Brain pericyte (primary cell): ENCODE data around the gene FIGN.

Experiments used
- DNase-seq: peaks from one replicate; pipeline ENCODE4 v3.0.0-alpha.2; 2012; ENCODE audit warnings: low read depth, low spot score

FIGN gene

DNA sequence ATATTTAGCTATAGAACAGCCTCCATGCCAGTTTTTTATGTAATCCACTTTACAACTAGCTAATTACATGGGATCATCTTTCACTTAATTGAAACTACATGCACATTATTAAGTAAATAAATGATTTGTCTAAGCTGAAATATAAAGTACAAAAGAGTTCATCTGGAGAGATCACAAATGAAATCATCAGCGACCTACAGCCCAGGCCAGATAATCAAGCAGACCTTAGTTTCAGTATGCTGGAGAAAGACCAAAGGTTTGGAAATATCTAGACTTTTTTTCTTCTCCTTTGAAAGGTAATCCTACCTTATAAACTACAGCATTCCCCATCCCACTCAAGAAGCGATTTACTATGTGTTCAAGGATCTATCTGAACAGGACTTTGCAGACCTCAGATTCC lies 26.5 kb downstream of the FIGN start:
- no peak for DNase-seq

DNA sequence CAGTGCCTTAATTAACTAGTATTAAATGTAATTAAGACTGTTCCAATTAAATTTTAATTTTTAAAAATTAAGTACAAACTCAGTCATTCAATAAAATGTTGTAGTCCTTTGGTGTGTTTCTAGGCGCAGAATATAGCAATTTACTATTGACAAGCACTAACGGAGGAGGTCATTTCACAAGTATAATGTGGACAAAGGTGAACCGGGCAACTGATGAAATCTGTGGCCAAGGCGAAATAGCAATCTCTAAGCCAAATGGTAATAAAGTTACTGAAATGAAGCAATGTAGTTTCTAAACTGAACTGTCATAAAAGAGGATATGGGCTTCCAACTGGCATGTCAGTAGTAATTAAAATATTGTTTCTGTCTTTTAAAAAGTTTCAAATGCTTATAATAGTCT lies 27.5 kb downstream of the FIGN start:
- no peak for DNase-seq

DNA sequence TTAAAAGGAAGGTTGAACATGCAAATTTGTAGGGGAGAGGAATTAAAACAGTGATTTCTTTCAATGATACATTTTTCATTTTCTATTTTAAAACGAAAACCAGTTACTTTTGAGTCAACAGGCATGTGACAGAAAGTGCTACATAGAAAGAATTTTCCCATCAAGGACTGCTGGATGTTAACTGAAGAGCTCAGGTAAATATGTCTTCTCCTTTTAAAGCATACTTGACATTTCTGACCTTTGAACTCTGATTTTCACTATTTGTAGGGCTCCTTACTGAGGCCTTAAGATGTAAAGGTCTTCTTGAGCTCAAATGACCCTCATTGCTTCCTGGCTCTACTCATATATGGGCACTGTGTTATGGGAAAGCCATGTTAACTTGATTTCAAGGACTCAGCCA lies 32.4 kb downstream of the FIGN start:
- no peak for DNase-seq

DNA sequence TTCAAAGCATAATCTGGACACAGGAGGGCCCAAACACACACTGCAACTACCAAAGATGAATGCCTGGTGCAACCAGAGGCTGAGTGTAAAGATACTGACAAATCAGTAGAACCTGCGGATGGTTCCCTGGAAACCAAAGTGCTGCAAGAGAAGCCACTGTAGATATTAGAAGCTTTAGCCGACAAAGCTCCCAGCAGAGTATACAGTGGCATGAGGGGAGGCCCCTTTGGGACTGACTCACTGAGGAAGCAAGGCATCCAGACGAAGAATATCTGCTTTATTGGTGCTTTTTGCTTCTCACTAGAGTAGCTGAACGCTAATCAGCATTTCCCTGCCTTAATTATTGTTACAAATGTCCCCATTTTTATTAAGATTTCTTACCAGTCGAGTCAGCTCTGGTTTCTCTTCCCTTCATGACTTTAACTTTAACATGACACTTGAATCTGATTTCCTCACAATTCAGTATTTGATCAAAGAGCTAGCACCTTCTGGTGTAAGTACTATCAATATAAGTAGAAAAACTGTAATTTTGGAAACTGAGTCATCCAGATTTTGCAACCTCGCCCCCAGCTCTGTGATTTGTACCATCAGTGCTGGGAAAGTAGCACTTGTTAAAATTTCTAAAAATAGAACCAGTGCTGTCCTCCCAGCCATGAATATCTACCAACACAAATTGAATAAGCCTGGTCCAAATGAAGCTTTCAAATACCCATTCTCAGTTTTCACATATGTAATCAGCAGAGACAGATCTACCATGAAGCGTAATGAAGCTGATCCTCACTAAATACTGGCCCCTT lies 34.2 kb downstream of the FIGN start:
- DNase-seq: no peak

DNA sequence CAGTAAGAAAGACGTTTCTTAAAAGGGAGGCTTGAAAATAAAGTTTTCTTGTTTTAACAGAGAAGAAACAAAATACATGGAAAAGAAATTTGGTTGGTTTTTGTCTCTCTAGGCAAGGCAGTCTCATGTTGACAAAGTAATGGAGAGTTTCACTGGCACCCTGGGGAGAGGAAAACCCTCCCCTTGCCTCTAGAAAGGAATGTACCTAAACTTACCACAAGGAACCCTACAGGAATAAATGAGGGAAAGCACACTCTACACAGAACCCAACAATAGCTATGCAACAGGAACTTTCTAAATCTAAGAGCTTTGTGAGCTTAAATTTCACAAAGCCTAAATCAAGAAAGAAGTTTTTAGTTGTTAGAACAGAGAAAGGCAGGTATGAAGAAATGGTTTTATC lies 37.0 kb downstream of the FIGN start:
- DNase-seq: no peak

DNA sequence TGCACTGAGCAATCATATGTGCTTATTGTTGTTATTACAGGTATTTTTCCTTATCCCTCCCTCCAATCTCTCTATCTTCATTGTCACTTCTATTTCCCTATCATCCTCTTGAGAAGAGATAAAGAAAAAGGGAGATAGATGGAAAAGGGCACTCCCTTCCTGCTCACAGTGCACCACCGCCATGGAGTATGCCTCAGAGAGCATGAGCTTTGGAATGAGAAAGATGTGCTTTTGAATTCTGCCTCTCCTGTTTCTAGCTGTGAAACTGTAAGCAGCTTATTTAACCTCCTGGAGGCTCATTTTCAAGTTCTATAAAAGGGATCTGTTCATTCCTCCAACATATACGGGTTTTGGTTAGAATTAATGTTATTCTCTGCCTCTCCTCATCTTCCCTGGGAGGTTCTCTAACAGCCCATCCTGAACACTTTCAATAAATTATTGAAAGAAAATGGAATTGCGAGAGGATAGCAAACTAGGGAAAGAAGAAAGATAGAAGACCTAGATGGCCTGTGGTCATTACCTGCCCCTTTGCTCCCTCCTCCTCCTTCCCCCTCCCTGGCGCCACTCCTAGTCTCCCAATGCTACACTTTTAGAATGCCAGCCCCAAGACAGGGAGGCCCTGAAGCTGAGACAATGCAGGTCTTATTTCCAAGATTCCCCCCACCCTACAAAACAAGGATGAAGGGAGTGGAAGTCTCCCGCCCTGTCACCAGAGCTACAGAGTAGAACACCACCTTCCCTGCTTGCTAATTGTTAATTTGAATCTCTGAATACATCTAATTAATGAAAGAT lies 37.8 kb downstream of the FIGN start:
- no peak for DNase-seq

DNA sequence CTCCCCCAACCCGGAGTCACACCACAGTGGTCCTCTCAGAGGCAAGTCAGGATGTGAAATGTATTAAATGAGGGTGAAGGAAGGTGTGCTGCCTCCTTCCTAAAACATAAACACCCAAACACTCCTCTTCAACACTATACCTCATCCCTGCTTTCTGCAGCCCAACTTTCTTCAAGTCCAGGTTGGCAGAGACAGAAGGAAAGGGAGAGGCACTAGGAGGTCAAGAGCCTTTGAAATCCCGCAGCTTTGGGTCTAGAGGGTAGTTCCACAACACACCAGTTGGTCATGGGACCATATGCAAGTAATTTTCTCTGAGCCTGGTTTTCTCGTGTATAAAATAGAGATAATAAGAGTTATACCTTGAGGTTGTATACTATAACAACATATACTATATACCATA lies 38.4 kb downstream of the FIGN start:
- DNase-seq: no peak

DNA sequence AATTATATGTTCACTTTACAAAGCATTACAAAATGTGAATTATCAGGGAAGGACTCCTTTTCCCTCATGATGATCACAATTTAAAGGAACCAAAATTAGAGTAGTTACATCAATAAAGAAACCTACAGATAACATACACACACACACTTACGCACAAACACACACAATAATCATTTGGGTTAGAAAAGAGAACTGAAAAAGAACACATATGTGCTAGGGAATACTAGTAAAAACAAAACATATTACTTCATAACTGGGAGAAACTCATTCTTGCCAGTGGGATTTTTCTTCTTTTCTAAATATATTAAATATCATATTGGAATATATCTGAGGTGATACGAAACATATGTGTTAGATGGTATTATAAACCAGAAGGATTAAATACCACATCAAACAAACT lies 42.3 kb downstream of the FIGN start:
- no peak for DNase-seq

DNA sequence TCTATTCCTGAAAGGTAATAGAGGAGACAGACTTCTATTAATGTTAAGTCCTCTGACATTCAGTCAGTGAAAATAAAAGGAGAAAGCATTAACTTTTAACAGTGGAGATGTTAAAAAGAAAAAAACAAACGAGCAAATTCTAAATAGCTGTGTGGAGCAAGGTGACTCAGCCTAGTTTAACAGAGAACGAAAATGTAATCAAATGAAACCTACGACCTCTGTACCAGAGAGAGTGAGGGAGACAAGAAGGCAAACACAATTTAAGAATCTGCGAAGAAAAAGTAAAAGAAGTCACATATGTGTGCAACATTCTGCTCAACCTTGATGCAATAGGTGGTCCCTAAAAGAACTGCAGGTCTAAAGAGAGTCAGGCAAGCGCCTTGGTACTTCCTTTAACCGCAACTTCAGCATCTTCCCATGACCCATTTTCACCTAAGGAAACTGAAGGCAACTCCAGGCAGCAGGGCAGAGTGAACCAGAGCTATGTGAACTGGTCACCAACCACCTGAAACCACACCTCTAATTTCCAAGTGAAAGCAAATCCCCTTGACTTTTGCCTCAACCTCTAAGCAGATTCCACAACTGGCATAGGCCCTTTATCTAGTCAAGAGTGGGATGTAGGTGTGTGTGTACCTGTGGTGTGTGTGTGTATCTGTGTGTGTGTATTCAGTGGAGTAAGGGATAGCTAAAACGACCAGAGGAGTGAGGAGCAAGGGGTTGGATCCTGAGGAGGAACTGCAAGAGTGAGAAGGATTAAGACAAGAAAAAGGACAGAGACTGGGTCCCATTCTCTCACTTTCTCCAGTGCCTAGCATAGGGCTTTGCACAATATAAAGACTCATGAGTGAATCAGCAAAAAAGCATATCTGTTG lies 43.0 kb downstream of the FIGN start:
- no peak for DNase-seq

DNA sequence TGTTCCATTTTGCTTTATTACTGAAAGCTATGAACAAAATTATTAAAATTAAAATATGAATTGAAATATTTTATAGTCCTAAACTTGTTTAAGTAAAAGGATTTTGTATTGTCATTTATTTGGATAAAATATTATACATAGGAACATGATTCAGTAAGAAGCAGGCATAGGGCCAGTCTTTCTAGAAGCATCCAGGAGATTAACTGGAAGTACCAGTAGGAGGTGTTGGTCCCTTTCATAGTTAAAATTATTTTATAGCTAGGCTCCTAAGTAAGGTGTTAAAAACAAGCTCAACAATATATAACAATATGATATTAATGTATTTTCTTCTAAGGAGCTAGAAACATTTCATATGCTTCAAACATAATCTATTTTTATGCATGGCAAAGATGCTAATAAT lies 43.7 kb downstream of the FIGN start:
- no peak for DNase-seq

DNA sequence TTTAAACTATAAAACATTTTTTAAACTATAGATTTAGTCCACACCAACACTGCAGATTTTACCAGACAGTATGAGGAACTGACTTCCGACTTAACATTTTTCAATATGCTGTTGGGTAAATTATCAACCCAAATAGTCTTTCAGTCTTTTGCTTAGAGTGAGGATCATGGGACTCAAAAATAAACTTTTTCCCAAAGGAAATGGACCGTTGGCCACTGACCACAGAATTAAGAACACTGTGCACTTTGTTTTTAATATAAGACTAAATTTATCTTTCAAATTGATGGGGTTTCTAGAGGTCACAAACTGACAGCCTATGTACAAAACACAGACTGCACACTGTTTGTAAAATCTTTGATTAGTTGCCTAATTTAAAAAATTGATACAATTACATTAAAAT lies 44.9 kb downstream of the FIGN start:
- no peak for DNase-seq

DNA sequence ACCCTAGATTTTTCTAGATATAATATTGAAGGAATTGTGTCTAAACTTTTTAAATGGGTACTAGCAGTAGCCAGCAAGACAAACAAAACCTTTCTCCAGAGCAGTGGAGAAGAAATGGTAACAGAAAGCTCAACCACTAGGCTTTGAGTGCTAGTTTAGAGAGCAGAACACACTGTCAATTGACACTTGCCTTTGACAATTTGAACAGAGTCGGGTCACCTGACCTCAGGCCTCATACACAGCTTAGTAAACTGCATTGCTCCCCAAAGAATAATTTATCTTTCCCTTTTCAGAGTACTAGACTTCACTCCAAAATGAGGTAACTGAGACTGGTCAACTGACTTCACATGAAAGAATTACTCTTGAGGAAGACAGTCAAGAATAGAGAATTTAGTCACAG lies 48.6 kb downstream of the FIGN start:
- no peak for DNase-seq

DNA sequence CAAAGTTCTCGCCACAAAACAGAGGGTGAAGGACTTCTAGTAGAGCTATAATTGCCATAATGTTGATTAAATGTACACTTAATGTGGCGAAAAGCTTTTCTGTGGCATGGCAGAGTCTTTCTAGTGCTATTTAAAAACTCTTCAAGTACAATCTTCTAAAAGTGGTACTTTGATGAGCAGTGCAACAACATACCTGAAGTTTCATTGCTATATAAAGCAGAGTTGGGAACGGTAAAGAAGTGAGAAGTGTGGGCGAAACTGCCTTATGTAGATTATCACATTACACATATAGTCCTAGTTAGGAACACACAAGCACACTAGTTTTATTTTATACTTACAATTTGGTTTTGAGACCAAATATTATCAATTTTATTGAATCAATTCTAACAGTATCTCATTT lies 49.5 kb downstream of the FIGN start:
- DNase-seq: no peak

DNA sequence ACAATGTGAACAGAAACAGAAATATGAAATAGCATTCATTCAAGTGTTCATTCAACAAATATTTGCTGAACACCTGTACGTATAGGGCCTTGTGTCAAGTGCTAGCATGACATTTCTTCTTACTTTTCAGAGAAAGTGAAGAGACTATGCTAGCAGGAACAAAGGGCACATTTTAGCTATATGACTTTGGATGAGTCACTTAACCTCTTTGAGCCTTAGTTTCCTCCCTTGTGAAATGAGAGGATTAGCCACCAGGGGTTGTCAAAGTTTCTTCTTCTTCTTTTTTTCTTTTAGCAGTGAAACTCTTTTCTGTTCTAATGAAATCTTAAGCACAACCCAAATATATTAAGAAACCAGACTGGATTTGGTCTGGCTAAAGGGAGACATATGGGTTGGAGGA lies 53.1 kb downstream of the FIGN start:
- DNase-seq: no peak

DNA sequence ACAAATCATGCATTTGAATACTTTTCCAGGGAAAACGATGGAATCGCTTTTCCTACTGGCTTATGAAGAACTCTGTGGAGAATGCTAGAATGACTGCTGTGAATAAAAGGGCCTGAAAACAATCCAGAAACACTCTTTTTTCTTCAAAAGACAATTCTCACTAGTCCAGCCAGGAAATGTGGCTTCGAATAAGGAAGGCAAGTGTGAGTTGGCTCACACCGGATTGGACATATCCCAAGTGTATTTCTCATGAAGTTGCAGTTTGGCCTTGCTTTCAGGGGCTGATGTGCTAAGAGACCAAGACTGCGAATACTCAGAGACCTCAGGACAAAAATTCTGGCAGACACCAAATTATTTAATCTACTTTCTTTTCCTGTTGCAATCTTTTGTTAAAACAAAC lies 54.1 kb downstream of the FIGN start:
- DNase-seq: no peak

DNA sequence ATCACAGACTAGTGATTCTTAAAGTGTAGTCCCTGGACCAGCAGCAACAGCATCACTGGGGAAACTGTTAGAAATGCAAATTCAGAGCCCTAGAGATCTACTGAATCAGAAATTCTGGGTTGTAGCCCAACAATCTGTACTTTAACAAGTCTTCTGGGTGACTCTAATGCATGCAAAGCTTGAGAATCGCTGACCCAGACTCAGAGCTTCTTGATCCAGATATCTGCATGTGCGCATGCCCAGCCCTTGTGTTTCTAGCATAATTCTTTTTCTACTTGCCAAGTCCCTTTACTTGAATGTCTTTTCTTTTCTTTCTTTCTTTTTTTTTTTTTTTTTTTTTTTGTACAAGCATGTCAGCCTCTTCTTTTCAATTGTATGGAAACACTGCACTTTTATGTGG lies 60.4 kb downstream of the FIGN start:
- DNase-seq: no peak

DNA sequence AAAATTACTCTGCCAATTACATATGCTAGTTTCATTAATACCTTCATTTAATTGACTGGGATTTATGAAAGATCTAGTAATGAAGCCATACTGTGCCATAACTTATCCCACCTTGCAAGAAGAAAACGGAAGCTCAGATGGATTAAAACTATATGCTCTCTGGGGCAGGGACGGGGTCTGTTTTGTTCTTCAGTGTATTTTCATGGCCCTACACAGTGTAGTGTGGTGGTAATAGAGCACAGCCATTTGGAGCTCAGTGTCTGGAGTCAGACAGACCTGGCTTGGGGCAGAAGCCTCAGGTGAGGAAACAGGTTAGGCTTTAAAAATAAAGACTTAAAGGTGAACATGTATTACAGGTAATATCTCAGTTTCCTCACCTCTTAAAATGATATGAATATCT lies 62.3 kb downstream of the FIGN start:
- no peak for DNase-seq

DNA sequence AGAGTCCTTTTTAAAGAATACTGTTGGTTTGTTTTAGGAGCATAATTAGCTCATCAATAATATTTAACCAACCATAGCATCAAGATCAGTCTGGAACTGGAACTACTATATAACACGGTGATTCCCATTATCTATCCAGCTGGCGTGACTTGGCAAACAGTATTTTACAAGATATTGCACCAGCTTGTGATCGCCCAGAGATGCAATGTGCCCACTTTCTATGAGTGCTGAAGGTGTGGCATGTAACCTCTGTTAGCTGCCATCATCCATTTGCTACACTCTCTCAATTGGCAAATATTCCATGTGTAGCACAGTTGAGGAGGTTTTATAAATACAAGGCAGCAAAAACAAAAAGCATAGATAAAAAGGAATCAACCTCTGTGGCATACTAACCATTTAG lies 64.9 kb downstream of the FIGN start:
- DNase-seq: no peak

DNA sequence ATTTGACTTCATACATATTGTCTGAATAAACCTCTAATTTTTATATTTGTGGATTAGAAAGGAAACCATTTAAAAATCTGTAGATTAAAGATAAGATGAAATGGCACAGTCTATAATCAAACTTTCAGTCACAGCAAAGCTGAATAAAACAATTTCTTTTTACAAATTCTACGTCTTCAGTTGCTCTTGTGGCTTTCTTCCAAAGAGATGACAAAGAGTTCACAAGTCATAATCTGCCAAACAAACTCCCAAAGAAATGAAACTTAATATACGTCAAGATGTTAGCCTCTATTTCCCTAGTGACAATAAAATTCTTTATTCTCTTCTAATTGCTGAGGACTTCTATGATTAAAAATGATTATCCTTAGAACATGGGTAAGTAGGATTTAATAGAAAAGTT lies 66.3 kb downstream of the FIGN start:
- DNase-seq: no peak

DNA sequence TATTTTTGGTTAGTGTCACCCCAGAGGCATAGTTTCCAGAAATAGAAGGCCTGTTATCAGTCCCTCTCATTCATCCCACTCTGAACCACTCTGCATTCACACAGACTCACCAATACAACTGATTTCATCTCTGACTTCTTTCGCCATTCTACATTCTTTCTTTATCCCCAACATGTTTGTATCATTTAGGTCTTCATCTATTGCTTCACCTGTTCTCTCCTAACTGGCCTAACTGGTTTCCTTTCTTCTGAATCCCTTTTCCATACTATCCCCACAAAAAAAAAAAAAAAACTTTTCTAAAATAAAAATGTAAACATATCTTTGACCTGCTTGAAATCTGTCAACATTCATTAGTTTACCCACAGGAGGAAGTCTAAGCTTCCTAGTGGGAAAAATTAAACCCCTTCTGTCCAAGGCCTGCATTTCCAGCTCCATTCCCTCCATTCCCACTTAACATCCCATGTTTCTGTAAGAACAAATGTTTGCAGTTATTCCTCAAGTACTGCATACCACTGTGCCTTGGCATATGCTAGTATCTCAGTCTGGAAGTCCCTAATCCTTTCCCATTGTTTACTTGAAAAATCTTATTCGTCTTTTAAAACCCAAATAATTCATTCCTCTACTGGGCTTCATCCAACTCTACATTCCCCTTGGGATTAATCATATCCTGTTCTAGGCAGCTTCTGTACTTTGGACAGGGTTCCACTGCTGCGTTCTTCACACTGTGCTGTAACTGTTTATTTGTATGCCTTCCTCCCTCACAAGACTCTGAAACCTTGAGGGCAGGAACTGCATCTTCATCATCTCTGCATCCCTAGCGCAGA lies 68.5 kb downstream of the FIGN start:
- peak; percentile 21 for DNase-seq

DNA sequence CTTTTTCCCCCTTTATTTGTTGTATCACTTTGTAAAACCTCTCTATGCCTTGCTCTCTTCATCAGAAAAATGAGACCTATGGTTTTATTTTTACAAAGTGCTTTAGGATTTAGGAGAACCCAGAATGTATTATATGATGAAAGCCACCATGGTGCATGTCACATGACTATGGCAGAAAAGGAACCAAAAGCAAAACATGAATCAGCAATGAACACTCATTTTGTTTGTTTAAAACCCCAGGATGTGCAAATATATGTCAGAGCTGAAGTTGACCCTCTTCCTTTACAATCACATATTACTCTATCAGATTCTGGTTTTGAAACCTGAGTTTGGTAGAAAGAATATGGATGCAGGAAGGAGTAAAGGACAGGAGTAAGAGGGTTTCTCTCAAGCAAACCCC lies 70.0 kb downstream of the FIGN start:
- no peak for DNase-seq

DNA sequence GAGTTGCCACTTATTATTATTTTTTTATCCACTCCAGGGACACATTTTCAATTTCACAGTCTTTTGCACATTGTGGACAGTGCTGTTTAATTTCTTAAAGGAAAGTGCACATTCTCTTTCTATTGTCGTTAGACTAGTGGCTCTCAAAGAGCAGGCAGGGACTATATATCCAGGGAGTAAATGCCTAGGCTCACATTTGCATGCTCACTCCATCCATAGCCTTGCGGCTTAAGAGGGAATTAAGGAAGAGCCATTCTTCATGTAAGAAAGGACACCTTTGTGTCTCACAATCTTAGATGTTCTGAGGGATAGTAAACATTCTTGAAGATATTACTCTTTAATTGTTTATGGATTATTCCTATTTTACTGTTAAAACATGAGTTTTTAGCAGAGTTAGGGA lies 70.8 kb downstream of the FIGN start:
- DNase-seq: no peak
